ENCODE measurements around the gene TMEM132A. TPM values are rescaled to one million over a fixed set of nuclear protein-coding genes. Genes with fewer than 3 reads are reported as not detected.

Gene TMEM132A
- polyA plus RNA-seq, 1 of the 3 experiments (the other 2 are of a cell fraction), result 66.9 TPM

GRCh38 chr11:60977836-60978235 lies 53.6 kb downstream of the TMEM132A start:
- H3K27ac ChIP-seq (ENCODE audit: low read depth in 2 of 2, low read length in 1 of 2), result no peak overlapping the region
- ChIA-PET CTCF (interaction anchor here (0.7 to 1.2 kb wide), 2 partner anchors 147 to 151 kb away, joined by 3 to 4 read pairs; no protein-coding TSS in a partner anchor), POLR2A (no interaction called here)
- H3K9me3 ChIP-seq, result no peaks in the 10 kb centered on the region
- no peak overlapping the region for H3K9ac ChIP-seq
- H3K79me2 ChIP-seq (ENCODE audit: insufficient read depth), result no peaks in the 10 kb centered on the region
- H3F3A ChIP-seq (replicated peaks; ENCODE audit: insufficient read depth), result no peaks in the 10 kb centered on the region
- no peak for TF ChIP-seq FOXM1 (IDR thresholded peaks at IDR 0.05; ENCODE audit: low read depth)
- TF ChIP-seq FOXJ3 (CRISPR knock-in tag; IDR thresholded peaks at IDR 0.05), result no peak
- TF ChIP-seq MEF2A (IDR thresholded peaks at IDR 0.05; ENCODE audit: borderline replicate concordance, low read depth), result no peak
- TF ChIP-seq FOSL2 (IDR thresholded peaks at IDR 0.05; ENCODE audit: borderline replicate concordance, low read depth), result no peak
- H3K4me1 ChIP-seq (ENCODE audit: control insufficient read depth in 1 of 2, insufficient read depth in 2 of 2, low read depth in 1 of 2, low read length in 1 of 2), result peaks cover 0 to 23% of the 10 kb centered on the region in 2 experiments; a peak in 1 of 4 replicates
- no peaks in the 10 kb centered on the region; the same call in 1 of the 2 replicates for H3K27me3 ChIP-seq (ENCODE audit: insufficient read depth)
- no peak overlapping the region for H2AFZ ChIP-seq (ENCODE audit: low read depth)
- DNase-seq, result no peak
- no peak overlapping the region for H3K4me3 ChIP-seq (ENCODE audit: low read depth in 2 of 2, low read length in 1 of 2)
- H3K4me2 ChIP-seq, result no peak overlapping the region
- no peaks in the 10 kb centered on the region for H3K9me2 ChIP-seq
- no peaks in the 10 kb centered on the region for H3K36me3 ChIP-seq (replicated peaks in 1 of 2; ENCODE audit: control insufficient read depth in 1 of 2, insufficient read depth in 2 of 2, low read length in 1 of 2)
- H4K20me1 ChIP-seq (ENCODE audit: insufficient read depth), result no peaks in the 10 kb centered on the region

GRCh38 chr11:60978546-60979380 lies 54.5 kb downstream of the TMEM132A start:
- Histone ChIP-seq H3F3A (replicated peaks; ENCODE audit: insufficient read depth) (no peaks in the 10 kb centered on the region), H4K20me1 (ENCODE audit: insufficient read depth) (no peaks in the 10 kb centered on the region), H3K9me3 (no peaks in the 10 kb centered on the region), H3K79me2 (ENCODE audit: insufficient read depth) (no peaks in the 10 kb centered on the region), H3K9ac (no peak overlapping the region), H3K27me3 (ENCODE audit: insufficient read depth) (no peaks in the 10 kb centered on the region; the same call in 1 of the 2 replicates), H3K4me2 (no peak overlapping the region), H2AFZ (ENCODE audit: low read depth) (no peak overlapping the region), H3K9me2 (no peaks in the 10 kb centered on the region), H3K36me3 (replicated peaks in 1 of 2; ENCODE audit: control insufficient read depth in 1 of 2, insufficient read depth in 2 of 2, low read length in 1 of 2) (no peaks in the 10 kb centered on the region), H3K27ac (ENCODE audit: low read depth in 2 of 2, low read length in 1 of 2) (0 out of 4 replicates have a peak overlapping the region, but pooled peaks of 1 of the 2 experiments have one; percentile 39), H3K4me1 (ENCODE audit: control insufficient read depth in 1 of 2, insufficient read depth in 2 of 2, low read depth in 1 of 2, low read length in 1 of 2) (peaks cover 0 to 23% of the 10 kb centered on the region in 2 experiments; a peak in 1 of 4 replicates), H3K4me3 (ENCODE audit: low read depth in 2 of 2, low read length in 1 of 2) (no peak overlapping the region)
- CTCF ChIA-PET, result interaction anchor here (0.8 to 4.9 kb wide), 3 partner anchors 10 to 151 kb away, joined by 3 to 29 read pairs (median 4); partner anchors contain the start of gene CD6
- TF ChIP-seq EP300 (IDR thresholded peaks at IDR 0.05; ENCODE audit: borderline replicate concordance in 1 of 2, low read depth in 1 of 2, low read length in 1 of 2) (no peak), CHD2 (IDR thresholded peaks at IDR 0.05; ENCODE audit: low read length, partially characterized antibody) (no peak)
- POLR2A ChIA-PET, result no interaction called here
- peak; percentile 58 for DNase-seq
- 50% methylated on average over 10 of the region's 10 CpGs for WGBS (ENCODE audit: low lambda C conversion rate)

DNA sequence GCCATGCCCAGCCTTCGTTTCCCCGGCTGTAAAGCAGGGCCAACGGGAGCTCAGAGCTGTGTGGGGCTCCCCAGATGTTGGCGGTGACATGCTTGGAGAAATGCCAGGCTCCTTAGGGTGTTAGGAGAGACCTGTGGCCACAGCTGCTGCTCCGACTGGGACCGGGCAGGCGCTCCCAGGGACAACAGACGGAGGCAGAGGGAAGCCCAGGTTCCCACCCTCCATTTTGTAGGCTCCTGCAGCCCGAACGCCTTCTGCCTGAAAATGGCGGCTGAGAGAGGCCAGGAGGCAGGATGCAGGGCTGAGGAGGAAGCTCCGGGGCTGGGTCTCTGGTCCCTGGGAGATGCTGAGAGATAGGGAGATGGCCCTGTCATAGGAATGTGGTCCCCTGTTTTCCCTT lies 57.3 kb downstream of the TMEM132A start:
- H3K9me3 ChIP-seq, result no peaks in the 10 kb centered on the region
- H3K27me3 ChIP-seq (ENCODE audit: insufficient read depth), result no peaks in the 10 kb centered on the region; the same call in 1 of the 2 replicates
- no peak overlapping the region for H3K4me3 ChIP-seq (ENCODE audit: low read depth in 2 of 2, low read length in 1 of 2)
- TF ChIP-seq, protein P1, sequence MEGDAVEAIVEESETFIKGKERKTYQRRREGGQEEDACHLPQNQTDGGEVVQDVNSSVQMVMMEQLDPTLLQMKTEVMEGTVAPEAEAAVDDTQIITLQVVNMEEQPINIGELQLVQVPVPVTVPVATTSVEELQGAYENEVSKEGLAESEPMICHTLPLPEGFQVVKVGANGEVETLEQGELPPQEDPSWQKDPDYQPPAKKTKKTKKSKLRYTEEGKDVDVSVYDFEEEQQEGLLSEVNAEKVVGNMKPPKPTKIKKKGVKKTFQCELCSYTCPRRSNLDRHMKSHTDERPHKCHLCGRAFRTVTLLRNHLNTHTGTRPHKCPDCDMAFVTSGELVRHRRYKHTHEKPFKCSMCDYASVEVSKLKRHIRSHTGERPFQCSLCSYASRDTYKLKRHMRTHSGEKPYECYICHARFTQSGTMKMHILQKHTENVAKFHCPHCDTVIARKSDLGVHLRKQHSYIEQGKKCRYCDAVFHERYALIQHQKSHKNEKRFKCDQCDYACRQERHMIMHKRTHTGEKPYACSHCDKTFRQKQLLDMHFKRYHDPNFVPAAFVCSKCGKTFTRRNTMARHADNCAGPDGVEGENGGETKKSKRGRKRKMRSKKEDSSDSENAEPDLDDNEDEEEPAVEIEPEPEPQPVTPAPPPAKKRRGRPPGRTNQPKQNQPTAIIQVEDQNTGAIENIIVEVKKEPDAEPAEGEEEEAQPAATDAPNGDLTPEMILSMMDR (IDR thresholded peaks at IDR 0.05), result no peak
- TF ChIP-seq ZBTB33 (IDR thresholded peaks at IDR 0.05; ENCODE audit: borderline replicate concordance, low read depth) (no peak), FOXJ3 (CRISPR knock-in tag; IDR thresholded peaks at IDR 0.05) (no peak), YY1 (IDR thresholded peaks at IDR 0.05; ENCODE audit: low read depth) (no peak), MAX (IDR thresholded peaks at IDR 0.05; ENCODE audit: low read depth) (no peak), CHD2 (IDR thresholded peaks at IDR 0.05; ENCODE audit: low read length, partially characterized antibody) (no peak), FOSL2 (IDR thresholded peaks at IDR 0.05; ENCODE audit: borderline replicate concordance, low read depth) (no peak), EP300 (IDR thresholded peaks at IDR 0.05; ENCODE audit: borderline replicate concordance in 1 of 2, low read depth in 1 of 2, low read length in 1 of 2) (no peak), TEAD4 (IDR thresholded peaks at IDR 0.05; ENCODE audit: borderline replicate concordance, insufficient read depth) (no peak), MXI1 (IDR thresholded peaks at IDR 0.05; ENCODE audit: low read depth, low read length) (no peak)
- no peaks in the 10 kb centered on the region for H3K36me3 ChIP-seq (replicated peaks in 1 of 2; ENCODE audit: control insufficient read depth in 1 of 2, insufficient read depth in 2 of 2, low read length in 1 of 2)
- no peaks in the 10 kb centered on the region for H3K79me2 ChIP-seq (ENCODE audit: insufficient read depth)
- no peaks in the 10 kb centered on the region for H3F3A ChIP-seq (replicated peaks; ENCODE audit: insufficient read depth)
- H3K9ac ChIP-seq, result no peak overlapping the region
- 81% methylated on average over 7 of the region's 12 CpGs for WGBS (ENCODE audit: low lambda C conversion rate)
- H3K27ac ChIP-seq (ENCODE audit: low read depth in 2 of 2, low read length in 1 of 2), result no peak overlapping the region
- no peak overlapping the region for H2AFZ ChIP-seq (ENCODE audit: low read depth)
- ChIA-PET CTCF (interaction anchor here (4.9 kb wide), 1 partner anchor 12 kb away, joined by 29 read pairs; the partner anchor contains the start of gene CD6), POLR2A (no interaction called here)
- H3K4me1 ChIP-seq (ENCODE audit: control insufficient read depth in 1 of 2, insufficient read depth in 2 of 2, low read depth in 1 of 2, low read length in 1 of 2), result peaks cover 0 to 20% of the 10 kb centered on the region in 2 experiments; a peak in 1 of 4 replicates
- no peak for DNase-seq
- H4K20me1 ChIP-seq (ENCODE audit: insufficient read depth), result no peaks in the 10 kb centered on the region
- H3K9me2 ChIP-seq, result no peaks in the 10 kb centered on the region
- H3K4me2 ChIP-seq, result no peak overlapping the region
